Prostate gland (tissue), 2 donors: ENCODE measurements around the gene AP1G2. TPM values are rescaled to one million over a fixed set of nuclear protein-coding genes. Genes with fewer than 3 reads are reported as not detected.

Experiments used
- DNase-seq: peaks from one replicate; pipeline ENCODE4 v3.0.0-alpha.2; 2019; ENCODE audit warnings: low spot score
- H3K27ac ChIP-seq, 2 donors: fragments of 200-600 bp; sonication (generic); 2 replicates each; pipeline ENCODE4 v1.5.1; 2017 to 2019
- H3K27me3 ChIP-seq: fragments of 200-600 bp; sonication (generic); replicated peaks from 2 replicates; pipeline ENCODE4 v1.5.1; 2019; ENCODE audit not compliant: insufficient read depth
- H3K36me3 ChIP-seq, 2 donors: fragments of 200-600 bp; sonication (generic); 1 replicate in 1 of 2; 2 replicates in 1 of 2; pipeline versions ENCODE4 v1.5.1 to v1.8.1; 2017 to 2019
- H3K4me1 ChIP-seq: fragments of 200-600 bp; sonication (generic); replicated peaks from 2 replicates; pipeline ENCODE4 v1.5.1; 2019
- H3K4me3 ChIP-seq, 2 donors: fragments of 200-600 bp; sonication (generic); 2 replicates each; pipeline ENCODE4 v1.5.1; 2017 to 2019
- H3K9me3 ChIP-seq: fragments of 200-600 bp; sonication (generic); 2 replicates; pipeline ENCODE4 v1.5.1; 2017
- POLR2A ChIP-seq: fragments of 450-650 bp; IDR thresholded peaks from one replicate; pipeline ENCODE4 v1.6.1; 2016; ENCODE audit warnings: antibody characterized with exemption, mild to moderate bottlenecking
- POLR2AphosphoS5 ChIP-seq: sonication (generic); formaldehyde crosslinking; IDR thresholded peaks from one replicate; pipeline ENCODE4 v1.6.1; 2017; ENCODE audit warnings: antibody characterized with exemption
- WGBS: methylation state at CpG from one replicate; pipeline ENCODE4 v1.1.5; 2018; 5-methylcytosine and 5-hydroxymethylcytosine counted together
- intact Hi-C: fragments of 100-400 bp; cut with DNase I; formaldehyde crosslinking; loops from one replicate; pipeline ENCODE4 v1.14.2; 2022
- total RNA-seq, 2 donors: library from RNA; depleted of rRNA; stranded (reverse); fragments of >200 nt; gene quantifications; one replicate each; pipeline ENCODE4 v1.1.0, GENCODE V29; 2016
- TF ChIP-seq, protein P1 (sequence below), 4 experiments: fragments of 200-600 bp in 2 of 4; fragments of 450-650 bp in 2 of 4; sonication (generic) in 2 of 4; IDR thresholded peaks; 1 replicate in 3 of 4; 2 replicates in 1 of 4; pipeline ENCODE4 v1.5.1; 2016 to 2019; ENCODE audit warnings: antibody characterized with exemption in 4 of 4, mild to moderate bottlenecking in 2 of 4, moderate library complexity in 2 of 4

The AP1G2 gene
- total RNA-seq, 2 donors from 2014 or later = 95.3 to 134 TPM

DNA sequence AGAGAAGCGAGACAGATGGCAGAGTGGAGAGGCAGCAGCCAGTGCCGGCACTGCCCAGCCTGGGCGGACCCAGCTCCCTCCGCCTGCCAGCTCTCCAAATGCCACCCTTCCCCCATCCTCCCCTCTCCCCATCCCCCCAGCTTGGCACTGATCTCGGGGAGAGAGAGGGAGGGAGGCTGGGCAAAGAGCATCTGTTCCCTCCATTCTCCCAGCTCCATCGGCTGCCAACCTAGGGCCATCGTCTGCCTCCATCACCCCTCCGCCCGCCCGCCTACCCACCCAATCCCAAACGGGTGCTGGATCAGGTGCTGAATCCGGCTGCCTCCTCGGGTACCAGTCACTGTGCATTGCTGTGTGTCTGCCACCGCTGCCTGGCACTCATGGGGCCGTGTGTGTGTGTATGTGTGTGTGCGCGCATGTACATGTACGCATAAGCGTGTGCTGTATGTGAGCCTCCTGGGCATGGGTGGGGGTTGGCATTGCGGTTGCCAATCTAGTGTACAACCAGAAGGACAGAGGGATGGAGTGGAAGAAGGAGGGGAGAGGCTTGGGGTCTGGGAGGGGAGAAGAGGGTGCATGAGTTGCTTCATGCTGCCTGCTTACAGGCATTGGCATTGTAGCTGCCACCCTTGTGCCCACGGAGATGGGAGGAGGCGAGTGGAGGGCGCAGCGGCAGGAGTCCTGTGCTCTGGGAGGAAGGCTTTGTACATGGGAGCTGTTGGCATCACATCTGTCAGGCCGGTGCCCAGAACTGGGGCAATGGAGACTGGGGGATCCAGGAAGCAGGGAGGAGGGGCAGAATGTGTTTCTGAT is 54.4 kb downstream of the AP1G2 start:
- Histone ChIP-seq H3K4me3 (no peak overlapping the region), H3K27me3 (no peaks in the 10 kb centered on the region), H3K4me1 (no peaks in the 10 kb centered on the region), H3K36me3 (no peaks in the 10 kb centered on the region), H3K9me3 (no peaks in the 10 kb centered on the region), H3K27ac (no peak overlapping the region)
- peak; percentile 11 for DNase-seq
- 38% methylated on average over 25 of the region's 25 CpGs for WGBS
- TF ChIP-seq POLR2A = no peak
- no peak for TF ChIP-seq POLR2AphosphoS5
- TF ChIP-seq, protein P1, sequence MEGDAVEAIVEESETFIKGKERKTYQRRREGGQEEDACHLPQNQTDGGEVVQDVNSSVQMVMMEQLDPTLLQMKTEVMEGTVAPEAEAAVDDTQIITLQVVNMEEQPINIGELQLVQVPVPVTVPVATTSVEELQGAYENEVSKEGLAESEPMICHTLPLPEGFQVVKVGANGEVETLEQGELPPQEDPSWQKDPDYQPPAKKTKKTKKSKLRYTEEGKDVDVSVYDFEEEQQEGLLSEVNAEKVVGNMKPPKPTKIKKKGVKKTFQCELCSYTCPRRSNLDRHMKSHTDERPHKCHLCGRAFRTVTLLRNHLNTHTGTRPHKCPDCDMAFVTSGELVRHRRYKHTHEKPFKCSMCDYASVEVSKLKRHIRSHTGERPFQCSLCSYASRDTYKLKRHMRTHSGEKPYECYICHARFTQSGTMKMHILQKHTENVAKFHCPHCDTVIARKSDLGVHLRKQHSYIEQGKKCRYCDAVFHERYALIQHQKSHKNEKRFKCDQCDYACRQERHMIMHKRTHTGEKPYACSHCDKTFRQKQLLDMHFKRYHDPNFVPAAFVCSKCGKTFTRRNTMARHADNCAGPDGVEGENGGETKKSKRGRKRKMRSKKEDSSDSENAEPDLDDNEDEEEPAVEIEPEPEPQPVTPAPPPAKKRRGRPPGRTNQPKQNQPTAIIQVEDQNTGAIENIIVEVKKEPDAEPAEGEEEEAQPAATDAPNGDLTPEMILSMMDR (IDR thresholded peaks at IDR 0.05) = no peak
- intact Hi-C loops = no loop called here

DNA sequence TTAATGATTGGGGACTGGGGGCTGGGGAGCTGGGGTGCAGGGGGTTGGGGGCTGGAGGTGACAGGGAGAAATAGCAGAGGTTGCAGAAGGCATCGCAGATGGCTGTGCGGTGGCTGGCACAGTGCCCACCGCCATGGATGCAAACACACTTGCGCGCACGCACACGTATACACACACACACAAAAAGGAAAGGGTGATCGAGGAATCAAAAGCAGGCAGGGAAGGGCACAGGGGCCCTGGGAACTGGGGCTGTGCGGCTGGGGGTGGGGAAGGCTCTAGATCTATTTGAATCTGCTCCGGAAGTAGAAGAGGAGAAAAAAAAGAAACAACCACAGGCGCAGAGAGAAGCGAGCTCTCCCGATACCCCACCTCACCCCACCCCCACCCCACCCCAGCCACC is 55.4 kb downstream of the AP1G2 start:
- Histone ChIP-seq H3K9me3 (no peaks in the 10 kb centered on the region), H3K36me3 (no peaks in the 10 kb centered on the region), H3K4me3 (no peak overlapping the region), H3K27ac (no peak overlapping the region), H3K4me1 (no peaks in the 10 kb centered on the region), H3K27me3 (no peaks in the 10 kb centered on the region)
- DNase-seq = no peak
- WGBS = 42% methylated on average over 13 of the region's 13 CpGs
- no peak for TF ChIP-seq POLR2AphosphoS5
- no peak for TF ChIP-seq POLR2A
- TF ChIP-seq, protein P1 (IDR thresholded peaks at IDR 0.05) = no peak
- intact Hi-C loops = no loop called here

Other genes with a start within 250 kb of the AP1G2 start
- 100 to 1,000 TPM in 1 of 2 donors, 10 to 100 TPM in 1; 62.7 to 113 TPM for gene PABPN1, start 246.3 kb downstream of the AP1G2 start, total RNA-seq
- gene SLC22A17, start 214.9 kb downstream of the AP1G2 start, total RNA-seq = 100 to 1,000 TPM; 207 to 351 TPM
- gene EFS, start 202.6 kb downstream of the AP1G2 start, total RNA-seq = 10 to 100 TPM; 26.5 to 53.2 TPM
- not detected for gene IL25, start 195.0 kb downstream of the AP1G2 start, total RNA-seq
- 1 to 10 TPM in 1 of 2 donors, not detected in 1; 1.5 TPM for gene CMTM5, start 190.7 kb downstream of the AP1G2 start, total RNA-seq
- gene MYH6, start 159.5 kb downstream of the AP1G2 start, total RNA-seq = 1 to 10 TPM in 1 of 2 donors, not detected in 1; 3.1 TPM
- gene MYH7, start 132.1 kb downstream of the AP1G2 start, total RNA-seq = 10 to 100 TPM in 1 of 2 donors, under 1 TPM in 1; 0.28 to 40.1 TPM
- gene NGDN, start 98.1 kb downstream of the AP1G2 start, total RNA-seq = 10 to 100 TPM; 33.7 to 37.0 TPM
- gene ZFHX2, start 16.0 kb downstream of the AP1G2 start, total RNA-seq = 1 to 10 TPM; 2.5 to 3.1 TPM
- gene THTPA, start 11.5 kb downstream of the AP1G2 start, total RNA-seq = 10 to 100 TPM; 22.5 to 45.4 TPM
- 10 to 100 TPM in 1 of 2 donors, 1 to 10 TPM in 1; 8.5 to 17.8 TPM for gene JPH4, start 11.0 kb upstream of the AP1G2 start, total RNA-seq
- gene DHRS2, start 68.6 kb upstream of the AP1G2 start, total RNA-seq = 1 to 10 TPM; 1.2 to 5.9 TPM